Measurements from ENCODE around the gene PTPRN2. TPM values are rescaled to one million over a fixed set of nuclear protein-coding genes. Genes with fewer than 3 reads are reported as not detected.
"Not testable (repeated sequence)": the region's sequence is repeated elsewhere in the genome, so short reads cannot be mapped to it uniquely, and the experiment has no call there.

PTPRN2 gene
- polyA plus RNA-seq, 1 donor, result 5.7 TPM

DNA sequence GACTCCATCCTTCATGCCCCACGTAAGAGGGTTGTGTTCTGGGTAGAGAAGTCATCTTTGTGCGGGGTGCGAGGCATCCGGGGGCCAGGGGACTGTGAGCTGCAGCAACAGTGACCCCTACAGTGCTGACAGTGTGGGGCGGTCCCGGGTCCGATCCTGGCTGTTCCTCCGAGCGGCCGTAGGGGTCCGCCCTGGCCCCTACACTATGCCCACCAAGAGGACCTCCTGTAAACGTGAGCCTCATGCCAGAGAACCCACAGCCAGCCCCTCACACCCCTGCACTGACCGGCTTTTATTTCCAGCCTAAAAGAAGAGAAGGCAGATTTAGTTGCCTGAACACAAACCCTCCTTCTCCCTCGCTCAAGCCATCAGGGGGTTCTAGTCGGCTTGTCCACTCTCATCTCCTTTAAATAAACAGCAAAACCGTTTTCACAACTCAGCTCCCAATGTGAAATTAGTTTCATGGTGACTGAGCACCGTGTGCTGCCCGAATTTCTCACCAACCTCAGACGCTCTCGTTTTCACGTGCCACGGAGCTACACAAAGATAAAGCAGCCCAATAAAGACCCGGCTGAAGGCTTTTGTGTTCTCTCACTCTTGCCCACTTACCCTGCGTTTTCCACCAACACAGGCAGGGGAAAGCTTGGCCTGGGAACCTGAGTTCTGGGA is 588.6 kb downstream of the PTPRN2 start:
- no peak for DNase-seq

DNA sequence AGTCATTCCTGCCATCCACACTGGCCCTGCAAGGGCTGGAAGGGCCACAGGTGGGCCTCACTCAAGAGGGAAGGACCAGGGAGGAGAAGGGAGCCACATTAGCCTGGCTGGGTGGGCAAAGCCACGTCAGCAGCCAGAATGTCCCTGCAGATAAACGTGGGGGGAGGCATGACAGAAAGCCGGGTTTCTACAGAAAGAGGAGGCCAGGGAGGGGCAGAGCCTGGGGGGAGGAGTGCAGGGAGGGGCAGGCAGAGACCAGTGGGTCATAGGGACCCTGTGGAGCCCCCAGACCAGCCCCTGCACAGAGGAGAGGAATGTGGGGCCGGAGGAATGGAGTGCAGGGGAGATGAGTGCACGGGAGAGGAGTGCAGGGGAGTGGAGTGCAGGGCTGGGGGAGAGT is 590.2 kb downstream of the PTPRN2 start:
- DNase-seq, result no peak

- DNase-seq, result no peak
Observed at GRCh38 chr7:157997080-157997440, 590.6 kb downstream of the PTPRN2 start.

DNA sequence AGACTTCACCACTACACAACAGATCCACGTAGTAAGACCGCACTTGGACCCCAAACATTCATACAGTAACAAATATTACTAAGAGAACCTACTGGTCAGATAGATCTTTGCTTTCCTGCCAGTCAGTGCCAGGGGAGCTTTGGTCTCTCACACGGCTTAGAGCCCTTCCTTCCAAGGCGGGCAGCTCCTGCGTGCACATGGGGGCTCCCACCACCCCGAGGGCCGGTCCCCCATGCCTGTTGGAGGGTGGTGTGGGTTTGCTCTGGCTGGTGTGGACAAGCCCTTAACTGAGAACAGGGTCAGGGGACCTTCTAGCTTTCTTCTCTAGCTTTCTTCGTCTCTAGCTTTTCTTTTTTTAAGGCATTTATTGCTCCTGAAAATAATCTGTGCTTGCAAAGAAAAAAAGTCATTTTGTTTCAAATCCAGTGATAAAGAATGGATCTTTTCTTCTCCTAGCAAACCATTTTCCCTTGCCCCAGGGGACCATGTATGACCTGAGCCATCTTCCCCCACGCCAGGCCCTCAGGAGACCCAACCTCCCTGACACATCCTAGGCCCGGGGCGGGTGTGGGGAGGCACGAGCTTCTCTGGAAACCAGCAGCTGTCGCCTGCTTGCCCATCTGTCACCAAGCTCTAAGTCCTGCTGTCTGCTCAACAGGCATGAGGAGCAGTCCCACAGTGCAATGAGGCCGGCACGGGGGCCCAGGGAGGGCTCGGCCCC is 591.1 kb downstream of the PTPRN2 start:
- DNase-seq, result no peak

- no peak for DNase-seq
Observed at GRCh38 chr7:157995815-157996214, 591.8 kb downstream of the PTPRN2 start.

- DNase-seq, result no peak
Observed at GRCh38 chr7:157994319-157994718, 593.3 kb downstream of the PTPRN2 start.

DNA sequence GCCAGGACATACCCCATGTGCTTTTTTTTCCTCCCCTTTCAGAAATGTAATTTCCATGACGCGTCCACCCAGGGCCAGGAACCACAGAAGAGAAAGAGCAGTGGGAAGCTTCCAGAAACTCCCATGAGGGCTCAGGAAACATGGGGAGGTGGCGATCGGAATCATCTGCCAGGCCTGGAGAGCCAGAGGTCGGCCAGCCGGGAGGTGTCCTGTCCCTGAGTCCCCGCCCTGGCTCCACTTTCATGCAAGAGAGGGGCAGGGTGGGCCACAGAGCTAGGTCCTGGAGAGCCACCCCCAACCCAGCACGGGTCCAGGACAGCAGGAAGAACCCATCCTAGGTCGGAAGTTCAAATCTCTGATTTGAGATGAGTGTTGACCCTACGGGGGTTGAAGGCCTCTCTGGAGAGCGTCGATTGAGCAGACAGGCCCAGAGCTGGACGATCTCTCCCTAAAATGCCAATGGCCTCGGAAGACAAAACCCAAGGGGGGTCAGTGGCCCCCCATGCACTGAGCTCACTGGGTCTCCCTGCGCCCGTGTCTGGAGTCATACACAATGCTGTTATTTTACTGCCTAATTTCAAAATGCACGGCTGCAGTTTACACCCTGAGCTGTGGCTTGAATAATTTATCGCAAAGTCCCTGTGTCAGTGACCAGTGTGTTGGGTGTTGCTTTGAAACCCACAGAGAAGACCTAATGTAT is 594.1 kb downstream of the PTPRN2 start:
- DNase-seq, result no peak

- no peak for DNase-seq
Observed at GRCh38 chr7:157992511-157993160, 595.0 kb downstream of the PTPRN2 start.

DNA sequence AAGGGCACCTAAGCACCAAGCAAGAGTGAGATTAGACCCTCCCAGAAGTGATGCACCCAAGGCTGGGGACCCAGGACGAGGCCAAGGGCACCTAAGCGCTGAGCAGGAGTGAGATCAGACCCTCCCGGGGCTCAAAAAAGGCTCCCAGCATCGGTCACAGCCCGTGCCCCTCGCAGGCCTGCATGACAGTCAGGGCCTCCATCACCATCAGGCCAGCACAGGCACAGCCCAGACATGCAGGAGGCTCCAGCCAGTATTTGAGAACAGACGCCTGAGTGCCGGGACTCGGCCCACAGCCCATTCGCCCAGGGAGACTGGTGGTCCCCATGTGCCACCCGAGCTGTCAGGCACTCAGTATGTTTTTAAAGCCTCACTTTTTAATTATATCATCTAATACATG is 595.9 kb downstream of the PTPRN2 start:
- DNase-seq, result no peak

- no peak for DNase-seq
Observed at GRCh38 chr7:157991351-157991750, 596.3 kb downstream of the PTPRN2 start.

- no peak for DNase-seq
Observed at GRCh38 chr7:157990881-157991250, 596.8 kb downstream of the PTPRN2 start.

DNA sequence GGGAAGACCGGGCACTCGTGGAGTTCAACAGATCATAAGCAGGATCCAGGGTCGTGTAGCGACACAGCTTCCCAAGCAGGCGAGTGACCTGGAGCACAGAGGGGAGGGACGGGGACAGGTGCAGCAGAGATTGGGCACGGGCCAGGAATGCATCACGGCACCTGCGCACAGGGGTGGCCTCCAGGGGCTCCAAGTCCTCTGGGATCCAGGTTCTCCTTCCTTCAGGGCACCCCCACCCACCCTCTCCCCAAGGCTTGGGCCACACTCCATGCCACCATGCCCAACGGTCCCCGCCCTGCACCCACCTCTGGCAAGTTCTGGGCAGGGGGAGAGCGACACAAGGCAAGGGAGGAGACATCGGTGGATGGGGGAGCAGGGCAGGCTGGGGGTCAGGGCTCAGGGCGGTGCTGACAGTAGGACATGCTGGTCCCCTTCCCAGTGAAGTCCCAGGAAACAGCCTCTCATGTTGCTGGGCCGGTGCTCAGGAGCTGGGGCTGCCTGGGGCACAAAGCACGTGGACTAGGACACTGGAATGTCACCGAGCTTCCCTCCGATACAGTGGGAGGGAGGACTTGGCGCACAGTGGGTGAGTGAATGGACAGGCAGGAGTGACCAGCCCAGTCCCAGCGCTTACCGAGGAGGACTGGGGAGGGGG is 597.3 kb downstream of the PTPRN2 start:
- DNase-seq, result no peak

DNA sequence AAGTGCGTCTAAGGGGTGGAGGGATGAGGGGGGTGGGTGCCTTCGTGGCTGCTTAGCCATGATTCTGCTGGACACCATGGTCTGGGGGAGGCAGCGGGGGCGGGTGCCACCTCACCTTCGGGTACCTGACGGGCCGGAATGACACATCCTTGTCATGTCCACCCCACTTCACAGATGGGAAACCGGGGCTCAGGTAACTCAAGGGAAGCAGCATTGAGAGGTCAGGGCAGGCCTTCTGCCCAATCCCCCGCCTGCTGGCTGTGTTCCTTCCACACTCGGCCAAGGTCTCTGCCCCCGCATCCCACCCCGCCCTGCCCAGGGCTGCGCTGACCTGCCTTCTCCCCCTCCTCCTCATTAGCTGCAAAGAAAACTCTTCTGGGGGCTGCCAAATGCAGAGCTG is 598.0 kb downstream of the PTPRN2 start:
- DNase-seq, result no peak

DNA sequence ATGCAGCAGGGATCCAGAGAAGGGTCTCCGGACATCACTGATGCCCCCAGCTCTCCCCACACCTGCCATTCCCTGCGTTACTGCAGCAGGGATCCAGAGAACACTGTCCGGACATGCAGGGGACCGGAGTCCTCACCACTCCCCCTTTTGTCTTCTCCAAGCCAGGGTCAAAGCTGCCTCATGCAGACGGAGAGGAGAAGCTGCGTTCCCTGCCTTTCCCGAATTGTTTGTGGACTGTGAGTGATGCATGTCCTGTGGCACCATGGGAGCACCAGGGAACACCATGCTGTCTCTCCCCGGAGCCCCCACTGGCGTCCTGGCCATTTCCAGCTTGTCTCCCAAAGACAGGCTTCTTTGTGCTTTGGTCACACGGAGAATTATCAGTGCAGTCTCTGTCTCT is 599.7 kb downstream of the PTPRN2 start:
- no peak for DNase-seq

- DNase-seq, result no peak
Observed at GRCh38 chr7:157986051-157986450, 601.6 kb downstream of the PTPRN2 start.

DNA sequence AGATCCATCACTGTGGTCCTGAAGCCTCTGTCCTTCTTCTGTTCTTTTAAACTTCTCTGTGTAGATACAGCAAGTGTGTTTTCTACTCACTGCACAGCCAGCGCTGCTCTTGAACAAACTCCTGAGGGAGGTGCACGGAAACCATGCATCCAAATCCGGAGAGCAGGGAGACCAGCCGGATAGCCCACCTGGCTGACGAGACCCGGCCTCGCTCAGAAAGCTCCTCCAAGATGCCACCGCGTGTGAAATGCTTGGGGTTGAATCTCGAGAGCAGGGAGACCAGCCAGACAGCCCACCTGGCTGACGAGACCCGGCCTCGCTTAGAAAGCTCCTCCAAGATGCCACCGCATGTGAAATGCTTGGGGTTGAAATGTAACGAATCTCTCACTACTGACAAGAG is 602.0 kb downstream of the PTPRN2 start:
- DNase-seq, result no peak

GRCh38 chr7:157984423-157985163 is 603.0 kb downstream of the PTPRN2 start:
- DNase-seq, result no peak

DNA sequence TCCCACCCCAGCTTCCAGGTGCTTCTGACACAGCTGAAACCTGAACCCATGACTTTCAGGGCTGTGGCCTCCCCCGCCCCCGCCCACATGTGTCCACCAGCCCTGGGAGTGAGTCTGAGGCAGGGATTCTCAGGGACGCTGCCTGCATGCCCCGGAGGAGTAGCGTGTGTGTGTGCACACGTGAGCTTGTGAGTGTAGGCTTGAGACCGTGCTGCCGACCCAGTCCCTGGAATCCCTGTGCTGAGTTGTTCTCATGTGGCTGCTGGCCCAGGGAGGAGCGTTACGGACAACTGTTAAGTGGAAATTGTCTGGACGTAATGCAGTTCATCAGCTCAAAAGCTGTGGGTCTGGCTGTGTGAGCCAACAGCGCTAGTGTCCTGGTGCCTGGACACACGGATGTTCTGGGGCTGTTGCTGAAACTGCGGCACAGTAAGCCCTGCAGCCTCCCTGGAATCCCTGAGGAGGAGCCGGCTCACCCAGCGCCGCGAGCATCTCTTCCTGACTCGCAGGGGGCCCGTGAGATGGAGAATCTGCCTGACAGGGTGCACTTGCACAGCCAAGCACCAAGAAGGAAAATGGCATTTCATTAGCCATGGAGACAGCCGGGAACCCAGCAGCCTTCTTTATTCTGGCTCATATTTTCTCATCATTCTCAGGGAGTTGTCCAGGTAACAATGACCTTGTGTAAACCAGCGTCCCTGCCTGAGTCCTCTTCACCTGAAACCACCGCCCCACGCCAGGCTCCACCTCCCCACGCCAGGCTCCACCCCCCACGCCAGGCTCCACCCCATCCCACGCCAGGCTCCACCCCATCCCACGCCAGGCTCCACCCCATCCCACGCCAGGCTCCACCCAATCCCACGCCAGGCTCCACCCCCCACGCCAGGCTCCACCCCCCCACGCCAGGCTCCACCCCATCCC is 603.9 kb downstream of the PTPRN2 start:
- no peak for DNase-seq

GRCh38 chr7:157981778-157982177 is 605.8 kb downstream of the PTPRN2 start:
- no peak for DNase-seq

- no peak for DNase-seq
Observed at GRCh38 chr7:157980774-157981173, 606.8 kb downstream of the PTPRN2 start.

- DNase-seq, result not testable (repeated sequence)
Observed at GRCh38 chr7:157980341-157980731, 607.3 kb downstream of the PTPRN2 start.

Data from left kidney (tissue), 2 donors.